GM12875 (cell line): Measurements from ENCODE around the gene SYT9.

ENCODE experiments used
- H3K4me3 ChIP-seq: one replicate; pipeline ENCODE4 v1.5.1; 2011; ENCODE audit warnings: low read depth, low read length, control low read depth
- TF ChIP-seq, protein P1 (sequence below): IDR thresholded peaks from 2 replicates; pipeline ENCODE4 v1.5.1; 2011; ENCODE audit warnings: low read depth, mild to moderate bottlenecking, control low read depth, inconsistent platforms, low read length, moderate library complexity, borderline replicate concordance; ENCODE audit not compliant: insufficient read depth

SYT9 gene

DNA sequence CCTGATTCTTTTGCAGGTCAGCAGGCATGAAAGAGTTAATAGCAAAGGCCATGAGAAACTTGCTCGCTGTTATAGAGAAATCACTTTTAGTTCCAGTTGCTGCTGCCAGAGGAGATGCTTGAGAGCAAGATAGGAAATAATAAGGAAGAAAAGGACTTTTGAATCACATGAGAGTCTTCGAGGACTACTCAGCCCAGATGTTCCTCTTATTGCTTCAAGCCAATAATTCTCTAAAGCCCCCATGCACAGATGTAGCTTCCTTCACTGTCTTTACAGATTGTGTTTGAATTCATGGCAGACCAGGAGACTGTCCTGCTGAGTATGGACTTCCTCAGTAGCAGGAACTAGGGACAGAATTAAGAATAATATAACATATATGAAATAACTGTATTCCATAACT lies 183.5 kb downstream of the SYT9 start:
- TF ChIP-seq, protein P1, sequence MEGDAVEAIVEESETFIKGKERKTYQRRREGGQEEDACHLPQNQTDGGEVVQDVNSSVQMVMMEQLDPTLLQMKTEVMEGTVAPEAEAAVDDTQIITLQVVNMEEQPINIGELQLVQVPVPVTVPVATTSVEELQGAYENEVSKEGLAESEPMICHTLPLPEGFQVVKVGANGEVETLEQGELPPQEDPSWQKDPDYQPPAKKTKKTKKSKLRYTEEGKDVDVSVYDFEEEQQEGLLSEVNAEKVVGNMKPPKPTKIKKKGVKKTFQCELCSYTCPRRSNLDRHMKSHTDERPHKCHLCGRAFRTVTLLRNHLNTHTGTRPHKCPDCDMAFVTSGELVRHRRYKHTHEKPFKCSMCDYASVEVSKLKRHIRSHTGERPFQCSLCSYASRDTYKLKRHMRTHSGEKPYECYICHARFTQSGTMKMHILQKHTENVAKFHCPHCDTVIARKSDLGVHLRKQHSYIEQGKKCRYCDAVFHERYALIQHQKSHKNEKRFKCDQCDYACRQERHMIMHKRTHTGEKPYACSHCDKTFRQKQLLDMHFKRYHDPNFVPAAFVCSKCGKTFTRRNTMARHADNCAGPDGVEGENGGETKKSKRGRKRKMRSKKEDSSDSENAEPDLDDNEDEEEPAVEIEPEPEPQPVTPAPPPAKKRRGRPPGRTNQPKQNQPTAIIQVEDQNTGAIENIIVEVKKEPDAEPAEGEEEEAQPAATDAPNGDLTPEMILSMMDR: no peak
- H3K4me3 ChIP-seq: no peak overlapping the region

GRCh38 chr11:7436146-7436545 lies 184.4 kb downstream of the SYT9 start:
- TF ChIP-seq, protein P1: no peak
- no peak overlapping the region for H3K4me3 ChIP-seq

DNA sequence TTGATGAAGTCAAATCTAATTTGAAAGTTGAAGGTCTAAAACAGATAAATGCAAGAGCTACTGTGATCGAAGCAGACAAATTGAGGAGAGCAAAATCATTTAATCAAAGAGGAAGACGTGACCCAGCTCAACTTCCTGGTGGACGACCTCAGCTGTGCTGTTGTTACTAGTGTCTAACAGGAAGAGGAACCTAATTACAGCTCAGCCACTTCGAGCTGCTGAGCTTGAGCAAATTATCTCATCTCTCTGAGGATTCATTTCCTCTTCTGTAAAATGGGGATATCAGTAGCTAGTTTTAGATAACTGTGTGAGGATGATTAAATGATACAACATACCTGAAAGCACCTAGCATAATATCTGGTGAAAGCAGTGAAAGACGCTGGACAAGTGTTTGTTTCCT lies 185.0 kb downstream of the SYT9 start:
- no peak overlapping the region for H3K4me3 ChIP-seq
- TF ChIP-seq, protein P1: no peak

GRCh38 chr11:7437696-7438095 lies 186.0 kb downstream of the SYT9 start:
- TF ChIP-seq, protein P1: no peak
- H3K4me3 ChIP-seq: no peak overlapping the region

DNA sequence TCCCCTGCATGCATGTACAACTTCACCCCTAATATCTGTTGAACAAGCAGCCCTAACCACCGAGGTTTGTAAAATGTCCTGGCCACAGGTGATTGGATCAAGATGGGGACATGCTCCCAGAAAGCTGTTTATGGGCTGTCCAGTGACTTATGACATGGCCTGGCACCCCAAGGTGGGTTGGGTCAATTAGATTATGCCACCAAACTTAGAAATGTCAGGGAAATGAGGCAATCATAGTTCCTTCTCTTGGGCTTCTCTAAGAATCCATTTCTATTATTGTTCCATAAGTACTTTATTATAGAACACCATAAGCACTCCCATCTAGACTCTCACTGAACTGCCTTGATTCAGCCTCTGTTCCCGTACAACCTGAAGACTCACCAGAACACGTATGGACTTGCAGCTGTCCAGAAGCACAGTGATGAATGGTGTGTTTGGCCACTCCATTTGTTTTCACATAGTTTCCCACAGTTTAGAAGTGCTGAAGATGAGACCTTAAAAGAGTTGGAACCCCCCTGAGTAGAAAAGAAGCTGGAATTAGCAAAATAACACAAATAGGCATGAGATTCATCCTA lies 188.1 kb downstream of the SYT9 start:
- H3K4me3 ChIP-seq: no peak overlapping the region
- TF ChIP-seq, protein P1: no peak

- TF ChIP-seq, protein P1: peak; percentile 85
- no peak overlapping the region for H3K4me3 ChIP-seq
Observed at GRCh38 chr11:7442588-7443215, 191.0 kb downstream of the SYT9 start.

DNA sequence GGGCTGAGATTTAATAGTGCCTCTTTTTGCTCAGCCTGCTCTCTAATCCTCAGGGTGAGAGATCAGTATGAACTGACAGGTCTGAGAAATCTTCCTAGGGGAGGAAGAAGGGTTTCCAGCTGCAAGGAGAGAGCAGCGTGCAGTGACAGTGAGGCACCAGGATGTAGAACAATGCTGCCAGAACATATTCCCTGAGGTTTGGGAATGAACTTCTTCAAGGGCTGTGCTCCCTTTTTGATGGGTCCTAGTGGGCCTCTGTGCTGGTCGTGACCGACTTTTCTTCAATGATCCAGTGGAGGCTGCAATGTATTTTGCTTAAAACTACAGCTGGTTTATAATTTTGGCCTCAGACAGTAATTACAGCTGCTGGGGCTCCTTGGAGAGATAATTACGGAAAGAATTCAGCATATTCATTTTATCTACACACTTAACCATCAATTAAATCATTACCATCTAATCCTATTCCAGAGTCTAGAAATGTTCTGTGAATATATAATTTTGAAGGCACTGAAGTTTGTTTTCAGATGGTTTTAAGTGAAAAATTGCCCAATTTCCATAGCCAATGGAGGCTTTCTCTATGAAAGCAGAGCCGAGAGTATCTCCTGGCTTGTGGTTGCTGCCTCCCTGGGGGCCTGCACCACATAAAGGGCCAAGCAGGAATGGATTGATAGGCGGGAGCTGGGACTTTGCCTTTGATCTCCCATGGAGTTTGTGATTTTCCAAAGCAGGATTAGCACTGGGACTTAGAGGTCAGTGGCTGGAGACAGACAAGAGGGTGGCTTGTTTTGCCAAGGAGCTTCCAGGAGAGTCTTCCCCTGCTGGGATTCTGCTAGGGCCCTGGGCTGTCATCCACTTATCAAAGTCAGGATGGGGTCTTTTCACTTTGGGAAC lies 192.6 kb downstream of the SYT9 start:
- no peak overlapping the region for H3K4me3 ChIP-seq
- TF ChIP-seq, protein P1: no peak
